ENCODE measurements around the gene CDIP1. TPM values are rescaled to one million over a fixed set of nuclear protein-coding genes. Genes with fewer than 3 reads are reported as not detected.

CDIP1 gene
- total and polyA plus RNA-seq, 9 of the 15 experiments (the other 6 are each of a cell fraction or from before 2014, with no cell fraction given) = 0.29 TPM; not detected in 8

- FAIRE-seq (no peak), ATAC-seq (no peak), DNase-seq (ENCODE audit: extremely low read depth in 1 of 4, low spot score in 3 of 4) (no peak)
- H4K20me1 ChIP-seq (replicated peaks; ENCODE audit: control insufficient read depth, insufficient read depth, low read length) = 0 out of 2 replicates have a peak, but pooled peaks cover 6% of the 10 kb centered on the region
- no peak overlapping the region for H3K27ac ChIP-seq (ENCODE audit: extremely low read depth, low read depth, low read length)
- WGBS (ENCODE audit: insufficient coverage, low coverage, missing lambda C conversion rate) = 94% methylated on average over 5 of the region's 5 CpGs
- no peaks in the 10 kb centered on the region for H3K9me3 ChIP-seq (replicated peaks; ENCODE audit: control insufficient read depth, insufficient read depth, low read depth, low read length)
- H3K4me3 ChIP-seq = no peak overlapping the region
- peaks cover 74% of the 10 kb centered on the region; the same call in 2 of the 3 replicates for H3K36me3 ChIP-seq (ENCODE audit: control insufficient read depth, insufficient read depth, low read length)
- peaks cover 0 to 18% of the 10 kb centered on the region in 2 experiments; a peak in 2 of 5 replicates for H3K4me1 ChIP-seq (replicated peaks in 1 of 2; ENCODE audit: control insufficient read depth in 2 of 2, insufficient read depth in 2 of 2, low read length in 2 of 2)
- H3K9ac ChIP-seq (ENCODE audit: insufficient read depth in 1 of 2, low read depth in 2 of 2, low read length in 2 of 2) = no peak overlapping the region
- no peak for TF ChIP-seq ZBTB1 (CRISPR knock-in tag; IDR thresholded peaks at IDR 0.05; ENCODE audit: borderline replicate concordance, low read depth)
- no peak for TF ChIP-seq ZBTB43 (CRISPR knock-in tag; IDR thresholded peaks at IDR 0.05)
- no peak for TF ChIP-seq FOXA1 (IDR thresholded peaks at IDR 0.05; ENCODE audit: borderline replicate concordance)
- TF ChIP-seq NFIX (CRISPR knock-in tag; IDR thresholded peaks at IDR 0.05; ENCODE audit: low read depth) = no peak
- no peak for TF ChIP-seq ZNF551 (CRISPR knock-in tag; IDR thresholded peaks at IDR 0.05)
- no peak for TF ChIP-seq NR2F6 (CRISPR knock-in tag; IDR thresholded peaks at IDR 0.05)
- no peak for TF ChIP-seq SNRNP70 (optimal IDR thresholded peaks at IDR 0.05; ENCODE audit: low read depth, low read length)
- no peak for TF ChIP-seq HNRNPUL1 (IDR thresholded peaks at IDR 0.05; ENCODE audit: low read length)
- no peaks in the 10 kb centered on the region for H3K9me1 ChIP-seq (ENCODE audit: control insufficient read depth, insufficient read depth, low read length)
- in situ Hi-C loops (cut with MboI) = loop anchor here (10.0 kb wide), 1 partner anchor 445 kb away; the partner anchor contains the start of gene SEC14L5
- BruUV-seq (replicated peaks) = no TSS peak
- H3K79me2 ChIP-seq (ENCODE audit: control insufficient read depth, insufficient read depth, low read length) = no peaks in the 10 kb centered on the region
- no peak overlapping the region for H3K4me2 ChIP-seq (ENCODE audit: insufficient read depth, low read length)
- H2AFZ ChIP-seq (ENCODE audit: low read depth, low read length) = no peak overlapping the region
- ChIA-PET POLR2A (interaction anchor here (0.9 to 1.4 kb wide), 3 partner anchors 9 to 98 kb away, joined by 3 to 5 read pairs (median 3); no protein-coding TSS in a partner anchor), CTCF (ENCODE audit: low intra/inter-chr PET ratio) (no interaction called here)
- no peaks in the 10 kb centered on the region for H3K27me3 ChIP-seq (ENCODE audit: control insufficient read depth in 2 of 2, insufficient read depth in 2 of 2, low read length in 2 of 2)
- intact Hi-C loops (cut with micrococcal nuclease) = no loop called here
These were observed 28.4 kb downstream of the CDIP1 start for GRCh38 chr16:4510131-4510530.
